ENCODE data around the gene LPCAT2. TPM values are rescaled to one million over a fixed set of nuclear protein-coding genes. Genes with fewer than 3 reads are reported as not detected.

LPCAT2 gene
- total RNA-seq, 2 donors from 2014 or later: 6.4 to 6.8 TPM

DNA sequence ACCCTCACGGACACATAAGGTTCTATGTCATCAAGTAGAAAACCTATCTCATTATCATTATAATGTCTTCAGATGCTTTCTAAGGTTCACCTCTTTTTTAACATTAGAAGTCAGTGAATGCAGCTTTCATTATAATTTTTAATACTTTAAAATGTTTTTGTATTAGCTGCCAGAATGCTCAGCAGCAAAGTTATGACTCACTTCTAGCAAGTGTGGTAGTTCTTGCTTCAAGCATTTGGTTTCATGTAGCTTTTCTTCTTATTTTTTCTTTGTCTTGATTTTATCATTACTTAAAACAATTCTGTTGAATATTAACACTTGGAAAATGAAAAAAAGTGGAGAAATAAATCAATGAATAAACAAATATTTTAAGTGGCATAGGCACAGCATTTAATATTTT, 23.4 kb downstream of the LPCAT2 start:
- H3K4me1 ChIP-seq (ENCODE audit: control insufficient read depth, insufficient read depth, low read length): no peaks in the 10 kb centered on the region
- no peak overlapping the region for H3K27ac ChIP-seq (ENCODE audit: low read depth, low read length)
- Mint-ChIP-seq H3K9me3 (no peaks in the 10 kb centered on the region), H3K36me3 (ENCODE audit: low read depth) (no peaks in the 10 kb centered on the region), H3K27ac (no peak overlapping the region), H3K27me3 (ENCODE audit: insufficient read depth) (no peaks in the 10 kb centered on the region), H3K4me3 (no peak overlapping the region), H3K4me1 (no peaks in the 10 kb centered on the region)
- no CpG with 5 or more reads among the region's 1 CpG for WGBS, 2 experiments (ENCODE audit: insufficient coverage in 1 of 2, insufficient read length in 1 of 2)
- H3K27me3 ChIP-seq (ENCODE audit: control insufficient read depth, insufficient read depth, low read length, poor library complexity, severe bottlenecking): no peaks in the 10 kb centered on the region
- H3K9me3 ChIP-seq (ENCODE audit: control insufficient read depth, low read length): no peaks in the 10 kb centered on the region
- TF ChIP-seq, protein P1, sequence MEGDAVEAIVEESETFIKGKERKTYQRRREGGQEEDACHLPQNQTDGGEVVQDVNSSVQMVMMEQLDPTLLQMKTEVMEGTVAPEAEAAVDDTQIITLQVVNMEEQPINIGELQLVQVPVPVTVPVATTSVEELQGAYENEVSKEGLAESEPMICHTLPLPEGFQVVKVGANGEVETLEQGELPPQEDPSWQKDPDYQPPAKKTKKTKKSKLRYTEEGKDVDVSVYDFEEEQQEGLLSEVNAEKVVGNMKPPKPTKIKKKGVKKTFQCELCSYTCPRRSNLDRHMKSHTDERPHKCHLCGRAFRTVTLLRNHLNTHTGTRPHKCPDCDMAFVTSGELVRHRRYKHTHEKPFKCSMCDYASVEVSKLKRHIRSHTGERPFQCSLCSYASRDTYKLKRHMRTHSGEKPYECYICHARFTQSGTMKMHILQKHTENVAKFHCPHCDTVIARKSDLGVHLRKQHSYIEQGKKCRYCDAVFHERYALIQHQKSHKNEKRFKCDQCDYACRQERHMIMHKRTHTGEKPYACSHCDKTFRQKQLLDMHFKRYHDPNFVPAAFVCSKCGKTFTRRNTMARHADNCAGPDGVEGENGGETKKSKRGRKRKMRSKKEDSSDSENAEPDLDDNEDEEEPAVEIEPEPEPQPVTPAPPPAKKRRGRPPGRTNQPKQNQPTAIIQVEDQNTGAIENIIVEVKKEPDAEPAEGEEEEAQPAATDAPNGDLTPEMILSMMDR (conservative IDR thresholded peaks at IDR 0.05): no peak
- H3K36me3 ChIP-seq (ENCODE audit: control insufficient read depth, insufficient read depth, low read length): no peaks in the 10 kb centered on the region
- DNase-seq: no peak
- no peak overlapping the region for H3K4me3 ChIP-seq (ENCODE audit: low read length)
- no peak overlapping the region for H3K9ac ChIP-seq (ENCODE audit: extremely low read depth, low read length, poor library complexity, severe bottlenecking)

DNA sequence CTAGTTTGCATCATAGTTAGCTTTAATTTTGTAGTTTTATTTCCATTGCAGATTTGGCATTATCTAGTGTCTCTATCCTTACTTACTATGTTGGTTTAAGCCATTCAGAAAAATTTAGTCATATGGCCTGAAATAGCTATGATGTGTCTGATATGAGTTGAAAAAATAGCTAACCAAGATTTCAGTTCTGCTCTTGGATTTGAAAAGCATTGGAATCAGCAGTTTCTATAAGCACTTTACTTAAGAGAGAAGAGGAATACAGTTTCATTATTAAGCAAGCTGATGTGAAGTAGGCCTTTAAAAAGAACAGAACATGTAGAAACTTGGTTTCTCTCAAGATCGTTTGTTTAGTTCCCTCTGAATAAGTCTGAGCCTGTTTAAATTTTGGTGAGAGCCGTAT, 25.9 kb downstream of the LPCAT2 start:
- Mint-ChIP-seq H3K36me3 (ENCODE audit: low read depth) (no peaks in the 10 kb centered on the region), H3K9me3 (no peaks in the 10 kb centered on the region), H3K27me3 (ENCODE audit: insufficient read depth) (no peaks in the 10 kb centered on the region), H3K4me1 (no peaks in the 10 kb centered on the region), H3K27ac (no peak overlapping the region), H3K4me3 (no peak overlapping the region)
- WGBS, 2 experiments (ENCODE audit: insufficient coverage in 1 of 2, insufficient read length in 1 of 2): 78 to 94% methylated on average over 2 of the region's 2 CpGs
- Histone ChIP-seq H3K36me3 (ENCODE audit: control insufficient read depth, insufficient read depth, low read length) (no peaks in the 10 kb centered on the region), H3K27me3 (ENCODE audit: control insufficient read depth, insufficient read depth, low read length, poor library complexity, severe bottlenecking) (no peaks in the 10 kb centered on the region), H3K9me3 (ENCODE audit: control insufficient read depth, low read length) (no peaks in the 10 kb centered on the region), H3K4me1 (ENCODE audit: control insufficient read depth, insufficient read depth, low read length) (no peaks in the 10 kb centered on the region), H3K4me3 (ENCODE audit: low read length) (no peak overlapping the region), H3K9ac (ENCODE audit: extremely low read depth, low read length, poor library complexity, severe bottlenecking) (no peak overlapping the region), H3K27ac (ENCODE audit: low read depth, low read length) (no peak overlapping the region)
- TF ChIP-seq, protein P1 (conservative IDR thresholded peaks at IDR 0.05): no peak
- DNase-seq: no peak

DNA sequence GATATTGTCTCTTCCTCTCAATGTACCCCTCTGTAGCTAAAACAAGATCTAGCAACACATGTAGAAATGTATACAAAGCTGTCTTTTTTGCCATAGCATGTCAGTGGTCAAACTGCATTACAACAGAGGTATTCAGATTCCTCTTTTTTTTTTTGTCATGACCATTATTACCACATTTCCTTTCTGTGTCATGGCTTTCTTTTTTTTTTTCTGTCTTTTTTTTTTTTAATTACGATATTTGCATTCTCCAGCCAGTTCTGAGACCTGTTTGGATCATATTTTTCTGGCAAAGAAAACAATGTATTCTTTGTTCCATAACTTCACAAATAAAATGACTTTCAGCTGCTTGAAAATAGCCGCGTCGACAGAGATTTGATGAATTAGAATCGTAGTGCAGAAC, 30.2 kb downstream of the LPCAT2 start:
- H3K4me3 ChIP-seq (ENCODE audit: low read length): no peak overlapping the region
- H3K9me3 Mint-ChIP-seq: no peaks in the 10 kb centered on the region
- TF ChIP-seq, protein P1 (conservative IDR thresholded peaks at IDR 0.05): no peak
- 80 to 100% methylated on average over 1 to 5 of the region's 5 CpGs for WGBS, 2 experiments (ENCODE audit: insufficient coverage in 1 of 2, insufficient read length in 1 of 2)
- no peaks in the 10 kb centered on the region for H3K36me3 Mint-ChIP-seq (ENCODE audit: low read depth)
- no peaks in the 10 kb centered on the region for H3K4me1 Mint-ChIP-seq
- H3K4me3 Mint-ChIP-seq: no peak overlapping the region
- H3K27ac ChIP-seq (ENCODE audit: low read depth, low read length): no peak overlapping the region
- DNase-seq: no peak
- H3K4me1 ChIP-seq (ENCODE audit: control insufficient read depth, insufficient read depth, low read length): no peaks in the 10 kb centered on the region
- H3K9me3 ChIP-seq (ENCODE audit: control insufficient read depth, low read length): no peaks in the 10 kb centered on the region
- H3K27me3 Mint-ChIP-seq (ENCODE audit: insufficient read depth): no peaks in the 10 kb centered on the region
- H3K36me3 ChIP-seq (ENCODE audit: control insufficient read depth, insufficient read depth, low read length): no peaks in the 10 kb centered on the region
- H3K27ac Mint-ChIP-seq: no peak overlapping the region
- no peaks in the 10 kb centered on the region for H3K27me3 ChIP-seq (ENCODE audit: control insufficient read depth, insufficient read depth, low read length, poor library complexity, severe bottlenecking)
- no peak overlapping the region for H3K9ac ChIP-seq (ENCODE audit: extremely low read depth, low read length, poor library complexity, severe bottlenecking)
